ENCODE results near the gene HMCN1.

The HMCN1 gene

DNA sequence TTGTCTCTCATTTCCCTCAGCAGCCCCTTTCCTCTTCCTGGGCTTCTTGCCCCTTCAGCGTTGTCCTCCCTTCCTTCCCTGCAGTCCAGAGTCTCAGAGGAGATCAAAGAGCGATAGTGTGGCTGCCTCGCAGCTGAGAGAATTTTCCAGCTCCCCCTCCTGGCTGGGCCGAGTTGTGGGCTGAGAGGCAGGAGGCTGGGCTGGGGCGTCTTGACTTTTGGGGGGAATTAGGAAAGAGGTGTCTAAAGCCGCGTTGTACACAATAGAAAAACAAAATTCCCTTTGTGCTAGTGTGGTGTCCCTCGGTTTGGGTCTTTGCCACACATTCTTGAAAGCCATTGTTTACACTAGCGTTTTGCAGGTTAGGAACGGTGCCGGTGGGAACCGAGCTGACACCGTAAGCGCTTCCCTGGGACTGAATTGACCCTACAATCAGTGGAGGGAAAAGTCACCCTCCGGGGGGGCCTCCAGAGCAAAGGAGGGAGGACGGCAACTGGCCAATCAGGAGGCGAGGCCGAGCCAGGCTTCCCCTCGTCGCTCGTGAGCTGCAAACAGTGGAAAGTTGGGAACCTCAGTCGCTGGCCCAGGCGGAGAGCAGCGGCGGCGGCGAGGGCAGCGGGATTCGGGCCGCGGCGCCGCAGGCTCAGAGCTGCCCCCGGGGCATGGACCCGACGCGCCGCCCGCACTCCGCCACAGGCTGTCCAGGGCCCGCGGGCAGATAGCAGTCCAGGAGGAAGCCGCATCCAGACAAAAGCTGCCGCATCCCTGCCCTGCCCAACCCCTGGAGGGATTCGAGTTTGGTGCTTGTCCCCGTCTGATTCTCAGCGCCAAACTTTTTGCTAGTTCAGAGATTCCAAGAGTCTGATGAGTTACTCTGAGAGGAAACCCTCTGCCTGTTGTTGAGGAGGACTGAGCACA is at the start of gene HMCN1:
Gene HMCN1 (plus strand): TSS at position 574 of the 918 bp plus-strand sequence. CDS start 389 bp downstream, outside the sequence.
- H3K27ac ChIP-seq = no peak within 1 kb of the TSS

DNA sequence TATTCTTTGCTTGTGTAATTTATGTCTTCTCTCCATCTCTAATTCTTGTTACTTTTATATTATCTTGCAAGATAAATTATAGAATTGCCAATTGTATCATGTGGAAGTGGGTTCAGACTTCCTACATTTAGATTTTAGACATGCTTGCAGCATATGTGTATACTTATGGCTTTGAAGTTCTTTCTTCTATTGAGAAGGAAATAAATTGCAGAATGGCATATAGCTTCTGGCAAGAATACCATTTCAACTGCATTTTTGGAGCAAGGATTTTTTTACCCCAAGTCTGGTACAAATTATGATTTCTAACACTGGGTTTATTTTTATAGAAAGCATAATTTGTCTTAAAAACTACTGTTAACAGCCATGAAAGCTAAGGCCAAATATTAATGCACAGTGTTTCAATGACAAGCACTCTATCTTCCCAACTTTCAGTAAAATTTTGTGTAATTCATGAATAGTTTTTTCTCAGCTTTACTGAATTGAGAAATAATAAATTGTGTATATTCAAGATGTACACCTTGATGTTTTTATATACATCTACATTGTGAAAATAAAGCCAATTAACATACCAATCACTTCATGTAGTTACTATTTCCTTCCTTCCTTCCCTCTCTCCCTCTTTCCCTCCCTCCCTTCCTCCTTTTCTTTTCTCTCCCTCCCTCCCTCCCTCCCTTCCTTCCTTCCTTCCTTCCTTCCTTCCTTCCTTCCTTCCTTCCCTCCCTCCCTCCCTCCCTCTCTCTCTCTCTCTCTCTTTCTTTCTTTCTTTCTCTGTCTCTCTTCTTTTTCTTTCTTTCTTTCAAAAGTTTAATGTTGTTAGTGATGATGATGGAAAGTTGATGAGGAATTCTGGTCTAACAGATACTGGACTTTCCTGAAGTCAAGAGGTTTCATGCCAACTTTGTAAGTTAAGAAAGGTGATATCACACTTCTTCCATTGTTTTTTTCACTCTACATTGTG is 47.1 kb upstream of the HMCN1 start:
- DNase-seq (ENCODE audit: low read depth, low spot score) = no peak
- no peak overlapping the region for H3K27ac ChIP-seq

More for the DNA sequence above, at the start of gene HMCN1:
- DNase-seq (ENCODE audit: low read depth, low spot score) = no peak

DNA sequence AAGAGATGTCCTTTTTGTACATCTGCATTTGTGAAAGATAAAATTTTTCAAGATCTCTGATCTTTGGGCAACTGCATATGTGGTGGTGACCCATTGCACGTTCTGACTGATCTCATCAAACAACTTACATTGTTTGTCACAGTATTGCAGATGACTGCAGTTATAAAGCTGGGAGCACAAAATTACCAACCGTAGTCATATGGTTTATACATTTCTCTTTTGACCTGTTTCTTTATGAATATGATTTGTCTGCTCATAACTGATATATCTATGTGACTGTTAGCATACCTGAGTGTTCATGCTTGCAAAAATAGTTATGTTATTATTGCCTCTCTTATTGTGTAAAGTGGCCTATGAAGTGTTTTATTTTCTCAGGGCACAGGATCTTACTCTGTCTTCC is 43.7 kb upstream of the HMCN1 start:
- no peak overlapping the region for H3K27ac ChIP-seq
- no peak for DNase-seq (ENCODE audit: low read depth, low spot score)

DNA sequence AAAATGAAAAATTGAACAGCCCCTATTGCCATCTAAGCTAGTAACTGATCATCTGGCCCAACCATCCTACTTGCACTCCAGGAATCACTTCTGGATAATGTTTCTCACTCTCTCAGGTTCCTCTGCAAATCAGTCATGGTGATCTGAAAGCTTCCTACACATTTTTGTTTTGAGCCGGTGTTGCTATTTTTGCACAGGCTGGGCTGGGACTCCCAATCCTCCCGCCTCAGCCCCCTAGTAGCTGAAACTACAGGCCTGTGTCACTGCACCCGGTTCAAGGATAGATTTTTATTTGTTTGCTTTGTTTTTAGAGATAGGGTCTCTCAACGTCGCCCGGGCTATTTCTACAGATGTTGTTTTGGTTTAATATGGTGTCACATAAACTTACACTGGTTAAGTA is 40.5 kb upstream of the HMCN1 start:
- no peak overlapping the region for H3K27ac ChIP-seq
- DNase-seq (ENCODE audit: low read depth, low spot score) = no peak

DNA sequence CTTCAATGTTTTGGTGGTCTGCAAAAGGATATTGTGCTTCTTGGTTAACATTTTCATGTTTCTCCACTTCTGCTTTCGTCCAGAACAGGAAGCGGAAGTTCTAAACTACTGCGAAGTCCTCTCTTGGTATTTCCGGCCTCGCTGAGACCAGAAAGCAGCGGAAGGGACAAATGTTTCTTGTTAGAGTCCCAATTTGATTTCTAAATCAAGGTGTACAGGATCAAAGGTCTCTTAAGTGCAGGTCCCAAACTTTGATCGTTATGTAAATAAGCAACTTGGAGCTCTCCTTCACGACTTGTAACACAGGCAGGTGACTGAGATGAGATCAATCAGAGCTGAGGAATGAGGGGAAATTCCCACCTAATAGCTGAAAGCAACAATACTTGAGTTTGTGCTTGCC is 40.1 kb upstream of the HMCN1 start:
- DNase-seq (ENCODE audit: low read depth, low spot score) = no peak
- no peak overlapping the region for H3K27ac ChIP-seq

DNA sequence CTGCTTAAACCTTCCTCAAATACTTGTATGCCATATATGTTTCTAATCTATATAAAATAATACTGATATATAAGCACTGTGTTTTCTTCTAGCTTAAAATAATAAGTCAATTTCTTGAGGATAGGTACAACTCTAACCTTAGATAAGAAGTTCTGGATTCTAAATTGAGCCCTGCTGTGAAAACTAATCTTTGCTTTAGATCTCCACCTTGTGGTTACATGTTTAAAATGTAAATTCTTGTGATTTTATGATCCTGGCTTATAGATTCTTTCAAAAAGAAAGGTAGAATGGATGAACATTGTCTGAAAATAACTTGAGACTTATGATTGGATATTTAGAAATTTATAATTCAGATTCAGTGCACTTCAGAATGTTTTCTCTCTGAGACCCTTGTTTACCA is 38.9 kb upstream of the HMCN1 start:
- H3K27ac ChIP-seq = no peak overlapping the region
- DNase-seq (ENCODE audit: low read depth, low spot score) = no peak

DNA sequence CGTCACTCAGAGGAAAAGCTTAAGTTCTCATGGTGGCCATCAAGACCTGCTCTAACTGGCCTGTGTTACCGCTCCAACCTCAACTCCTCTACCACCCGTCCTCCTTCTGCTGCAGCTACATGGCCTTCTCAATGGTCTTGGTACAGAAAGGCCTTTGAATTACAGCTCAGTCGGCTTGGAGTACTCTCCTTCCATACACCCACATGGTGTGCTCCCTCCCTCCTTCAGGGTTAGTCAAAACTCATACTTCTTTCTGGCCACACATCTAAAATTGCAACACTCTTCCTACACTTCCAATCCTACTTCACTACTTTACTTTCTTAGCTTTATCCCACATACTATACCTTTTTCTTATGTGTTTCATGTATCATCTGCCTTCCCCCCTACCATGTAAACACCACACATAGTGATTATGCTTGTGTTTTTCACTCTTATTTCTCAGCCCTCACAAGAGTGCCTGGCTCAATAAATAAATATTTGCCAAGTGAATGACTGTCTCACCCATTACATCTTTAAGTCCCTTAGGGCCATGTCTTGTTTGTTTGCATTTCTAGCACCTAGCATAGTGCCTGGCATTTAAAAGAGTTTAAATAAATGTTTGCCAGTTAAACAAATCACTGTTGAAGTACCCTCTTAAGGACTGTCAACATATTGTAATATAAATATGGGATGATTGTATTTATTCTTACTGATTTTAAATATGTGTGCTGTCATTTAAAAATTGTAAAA is 37.6 kb upstream of the HMCN1 start:
- no peak for DNase-seq (ENCODE audit: low read depth, low spot score)

DNA sequence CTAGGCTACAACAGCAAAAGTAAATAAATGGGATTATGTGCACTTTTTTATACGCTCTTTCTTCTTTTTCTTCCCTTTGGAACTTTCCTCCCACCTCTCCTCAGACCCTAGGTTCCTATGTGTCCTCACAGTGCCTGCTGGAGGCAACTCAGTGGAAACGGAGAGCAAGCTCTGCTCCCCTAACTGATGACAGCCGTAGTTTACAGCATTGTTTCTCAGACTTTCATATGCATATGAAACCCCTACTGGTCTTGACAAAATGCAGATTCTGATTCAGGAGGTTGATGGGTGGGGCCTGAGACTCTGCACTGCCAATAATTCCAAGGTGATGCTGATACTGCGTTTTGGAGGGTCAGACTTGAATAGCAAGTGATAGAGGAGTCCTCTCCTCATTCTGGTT is 34.3 kb upstream of the HMCN1 start:
- no peak for DNase-seq (ENCODE audit: low read depth, low spot score)
- H3K27ac ChIP-seq = no peak overlapping the region

More for the DNA sequence above, 37.6 kb upstream of the HMCN1 start:
- no peak overlapping the region for H3K27ac ChIP-seq

DNA sequence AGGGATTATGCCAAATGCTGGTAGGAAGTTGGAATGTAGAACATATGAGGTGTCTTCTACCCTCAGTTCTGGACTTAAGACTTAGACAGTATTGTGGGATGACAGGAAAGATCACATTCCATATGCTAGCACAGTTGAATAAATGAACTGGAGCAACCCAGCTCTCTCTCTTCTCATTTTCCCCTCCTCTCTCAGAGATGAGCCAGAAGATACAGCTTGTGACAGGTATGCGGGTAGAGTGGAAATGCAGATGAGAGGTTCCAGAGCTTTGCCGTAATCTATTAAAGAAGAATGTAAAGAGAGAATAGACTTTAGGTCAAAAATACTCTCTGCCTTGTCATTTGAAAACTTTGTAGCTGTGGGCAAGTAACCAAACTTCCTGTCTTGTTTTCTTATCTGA is 32.5 kb upstream of the HMCN1 start:
- no peak for DNase-seq (ENCODE audit: low read depth, low spot score)
- no peak overlapping the region for H3K27ac ChIP-seq

DNA sequence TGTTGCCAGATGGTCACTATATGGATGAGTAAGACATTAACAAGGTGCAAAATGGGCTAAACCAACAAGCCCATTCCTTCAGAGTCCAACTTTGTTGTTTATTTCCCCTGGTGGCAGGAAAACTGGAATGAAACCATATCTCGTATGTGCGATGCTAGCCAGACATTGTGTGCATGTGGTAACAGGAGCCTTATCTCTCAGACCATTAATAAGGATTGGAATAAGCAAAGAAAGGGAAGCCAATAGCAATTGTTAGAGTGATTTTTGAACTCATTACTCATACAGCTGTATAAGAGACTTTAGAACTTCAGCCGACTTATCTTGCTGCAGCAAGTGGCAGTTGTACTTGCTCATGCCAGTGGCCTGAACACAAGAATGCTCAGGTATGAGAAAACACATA is 30.0 kb upstream of the HMCN1 start:
- no peak for DNase-seq (ENCODE audit: low read depth, low spot score)
- H3K27ac ChIP-seq = no peak overlapping the region

DNA sequence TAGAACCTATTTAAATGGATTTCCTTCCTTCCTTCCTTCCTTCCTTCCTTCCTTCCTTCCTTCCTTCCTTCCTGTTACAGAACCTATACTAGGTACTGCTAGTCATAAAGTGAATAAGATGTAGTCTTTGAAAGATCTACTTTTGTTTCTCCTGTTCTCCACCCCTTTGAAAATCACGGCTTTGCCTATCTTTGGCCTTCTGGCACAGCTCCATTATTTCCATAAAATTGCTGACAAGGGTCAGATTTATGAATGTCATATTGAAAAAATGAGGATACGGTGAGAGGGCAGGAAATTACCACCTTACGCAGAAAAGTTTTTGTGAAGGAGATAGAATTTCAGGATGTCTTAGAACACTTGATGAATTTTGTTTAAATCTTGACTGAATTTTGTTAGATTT is 18.1 kb upstream of the HMCN1 start:
- DNase-seq (ENCODE audit: low read depth, low spot score) = no peak
- H3K27ac ChIP-seq = no peak overlapping the region

DNA sequence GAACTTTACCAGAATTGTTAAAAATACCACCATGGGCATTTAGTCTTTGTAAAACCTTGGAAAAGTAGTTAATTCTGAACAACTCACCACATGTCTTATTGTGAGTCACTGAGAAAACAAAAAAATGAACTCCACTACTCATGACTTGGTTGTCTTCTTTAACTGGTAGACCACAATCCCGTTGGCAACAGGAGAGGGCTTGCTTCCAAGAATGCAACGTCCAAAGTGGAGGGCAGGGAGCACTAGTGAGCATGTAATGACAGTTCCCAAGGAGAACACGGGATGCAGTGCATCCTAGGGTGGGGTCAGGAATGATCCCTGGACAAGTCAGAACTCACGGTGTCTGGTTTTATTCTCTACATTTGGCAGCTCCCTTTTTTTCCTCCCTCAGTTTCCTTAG is 15.2 kb upstream of the HMCN1 start:
- peak; percentile 81 for DNase-seq (ENCODE audit: low read depth, low spot score)
- peak overlapping the region; percentile 62 for H3K27ac ChIP-seq

DNA sequence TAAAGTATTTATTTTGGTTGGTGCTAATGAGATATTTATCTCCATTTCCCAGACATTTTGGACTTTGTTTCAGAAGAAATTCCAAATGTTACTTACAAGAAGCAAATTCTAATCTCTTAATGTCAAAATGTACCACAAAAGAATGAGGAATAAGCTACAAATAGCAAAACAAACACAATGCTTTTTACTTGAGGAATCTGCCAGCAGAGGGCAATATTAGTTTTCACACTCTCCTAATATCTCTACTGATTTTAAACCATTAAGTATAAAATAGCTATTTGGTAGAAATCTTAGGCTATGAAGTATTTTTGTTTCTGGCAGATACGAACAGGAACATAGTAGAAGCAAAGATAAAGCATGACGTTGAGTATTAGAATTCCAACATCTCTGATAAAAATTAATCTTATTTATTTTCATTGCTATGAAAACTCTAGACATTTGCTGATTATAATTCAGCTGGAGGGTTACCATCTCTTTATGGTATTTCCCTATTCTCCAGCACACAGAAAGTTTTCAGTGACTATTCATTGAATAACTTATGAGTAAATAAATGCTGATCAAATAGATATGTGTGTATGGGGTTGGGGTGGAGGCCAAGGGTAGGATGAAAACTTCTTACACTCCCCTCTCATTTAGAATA is 13.4 kb upstream of the HMCN1 start:
- no peak overlapping the region for H3K27ac ChIP-seq
- no peak for DNase-seq (ENCODE audit: low read depth, low spot score)

DNA sequence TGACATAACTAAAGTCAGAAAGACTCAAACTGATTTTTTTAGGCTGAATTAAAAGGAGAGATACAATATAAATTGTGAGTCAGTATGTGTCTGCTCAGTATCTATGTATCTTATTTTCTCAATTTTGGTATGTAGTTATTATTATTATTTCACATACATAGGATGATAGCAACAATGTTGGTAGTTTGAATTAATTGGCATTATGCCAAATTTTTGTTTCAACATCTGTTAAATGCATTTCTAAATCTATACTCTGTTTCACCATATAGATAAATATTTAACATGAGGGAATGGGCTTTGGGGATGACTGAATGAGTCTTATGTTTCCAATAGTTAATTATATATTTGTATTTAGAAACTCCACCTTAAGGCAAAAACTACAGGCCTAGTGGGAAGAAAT is 12.6 kb upstream of the HMCN1 start:
- DNase-seq (ENCODE audit: low read depth, low spot score) = no peak
- H3K27ac ChIP-seq = no peak overlapping the region

DNA sequence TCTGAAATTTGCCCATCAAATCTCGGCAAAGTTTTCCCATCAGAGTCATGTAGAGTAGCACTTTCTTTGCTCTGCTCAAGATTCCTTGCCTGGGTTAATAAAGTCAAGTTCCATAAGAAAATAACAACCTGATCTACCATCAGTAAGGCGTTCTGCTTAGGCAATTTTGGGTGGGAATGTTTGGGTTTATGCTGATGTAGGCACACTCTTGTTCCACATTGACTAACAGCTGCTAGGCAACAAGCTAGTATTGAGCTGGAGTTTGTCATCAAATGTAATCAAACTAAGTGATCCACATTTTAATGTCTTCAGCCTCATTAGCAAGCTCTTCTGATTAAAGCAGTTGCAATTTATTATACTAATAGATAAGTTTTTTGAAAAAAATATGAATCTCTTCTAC is 12.1 kb upstream of the HMCN1 start:
- no peak overlapping the region for H3K27ac ChIP-seq
- no peak for DNase-seq (ENCODE audit: low read depth, low spot score)

DNA sequence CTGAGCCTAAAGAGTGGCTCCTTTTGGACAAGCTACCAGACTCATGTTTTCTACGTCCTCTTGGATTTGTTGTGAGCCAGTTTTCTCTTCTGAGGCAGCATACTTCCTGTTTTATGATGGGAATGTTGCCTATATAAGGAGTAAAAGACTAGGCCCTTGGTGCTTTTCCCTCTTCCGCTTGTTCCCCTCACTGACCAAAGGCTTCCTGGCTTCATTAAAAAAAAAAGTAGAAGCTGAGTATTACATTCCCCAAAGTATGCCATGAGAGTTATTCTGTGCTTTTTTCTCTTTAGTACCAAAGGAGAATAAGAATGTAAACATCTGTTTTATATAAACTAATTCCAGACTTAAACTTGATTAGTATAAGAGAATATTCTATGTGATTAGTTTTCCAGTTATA is 6.5 kb upstream of the HMCN1 start:
- H3K27ac ChIP-seq = no peak overlapping the region
- no peak for DNase-seq (ENCODE audit: low read depth, low spot score)

DNA sequence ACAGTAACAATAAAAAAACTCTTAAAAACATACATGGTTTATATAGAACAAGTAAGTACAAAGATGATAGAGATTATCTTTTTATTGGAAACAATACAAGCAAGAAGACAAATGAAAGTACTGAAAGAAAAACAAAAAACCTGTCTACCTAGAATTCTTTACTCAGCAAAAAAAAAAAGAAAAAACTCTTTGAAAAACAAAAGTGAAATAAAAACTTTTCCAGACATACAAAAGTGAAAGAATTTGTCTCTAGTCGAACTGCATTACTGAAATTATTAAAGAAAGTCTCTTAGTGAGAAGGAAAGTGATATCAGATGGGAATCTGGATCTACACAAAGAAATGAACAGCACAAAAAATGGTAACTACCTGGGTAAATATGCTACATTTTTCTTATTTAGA is 2.7 kb upstream of the HMCN1 start:
- H3K27ac ChIP-seq = no peak overlapping the region
- no peak for DNase-seq (ENCODE audit: low read depth, low spot score)

DNA sequence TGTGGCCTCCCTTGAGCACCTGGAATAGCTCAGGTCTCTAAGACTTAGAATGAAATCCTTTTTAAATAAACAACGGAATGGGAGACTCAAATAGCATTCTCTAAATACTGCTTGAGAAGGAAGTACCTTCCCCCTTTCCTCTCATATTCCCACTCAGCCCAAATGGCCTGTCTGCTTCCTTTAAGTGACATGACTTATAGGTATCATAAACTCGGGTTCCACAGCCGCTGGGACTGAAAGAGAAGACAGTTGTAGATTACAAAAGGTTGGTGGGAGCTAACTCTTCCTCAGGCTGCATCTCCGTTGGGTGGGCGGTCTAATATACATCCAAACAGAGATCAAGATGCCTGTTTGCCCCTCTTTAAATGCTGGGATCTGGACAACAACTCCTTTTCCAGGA is 1.2 kb upstream of the HMCN1 start:
- DNase-seq (ENCODE audit: low read depth, low spot score) = no peak

DNA sequence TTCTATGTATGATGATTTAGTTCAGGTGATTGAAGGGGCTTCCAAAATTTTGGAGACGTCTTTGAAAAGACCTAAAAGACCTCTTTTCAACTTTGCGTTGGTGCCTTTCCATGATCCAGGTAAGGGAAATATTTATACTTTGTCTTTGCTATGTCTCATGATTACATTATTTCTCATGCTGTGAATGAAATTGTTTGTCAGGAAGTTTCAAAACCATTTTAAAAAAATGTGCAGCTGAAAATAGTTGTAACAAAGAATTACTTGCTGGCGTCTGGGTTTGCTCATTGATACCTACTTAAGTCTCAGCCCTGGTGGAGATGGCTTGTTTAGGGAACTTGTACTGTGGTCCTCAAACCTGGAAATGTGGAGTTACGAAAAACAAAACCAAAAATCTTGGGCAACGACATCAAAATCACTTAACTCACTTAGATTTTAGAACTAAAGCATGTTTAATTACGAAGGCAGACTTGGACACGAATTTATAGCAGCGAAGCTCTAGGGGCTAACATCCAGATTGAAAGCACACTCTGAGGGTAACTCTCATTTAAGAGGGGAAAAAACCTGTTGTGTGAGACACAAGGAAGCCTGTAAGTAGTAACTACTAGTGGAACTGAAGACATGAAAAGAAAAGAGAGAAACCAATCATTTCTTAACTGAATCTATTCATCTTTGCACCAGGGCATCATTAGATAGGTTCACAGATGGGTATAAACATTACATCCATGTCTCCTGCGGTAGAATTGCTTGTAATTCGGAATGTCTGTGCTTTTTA is 924 bp downstream of the HMCN1 start:
- DNase-seq (ENCODE audit: low read depth, low spot score) = no peak

More for the DNA sequence above, 1.2 kb upstream of the HMCN1 start:
- no peak overlapping the region for H3K27ac ChIP-seq

More for the DNA sequence above, 924 bp downstream of the HMCN1 start:
- H3K27ac ChIP-seq = no peak overlapping the region

All from epithelial cell of prostate (primary cell).